ENCODE results near the gene MSLN. TPM values are rescaled to one million over a fixed set of nuclear protein-coding genes. Genes with fewer than 3 reads are reported as not detected.

Gene MSLN
- total and polyA plus RNA-seq, 2 of the 13 experiments (the other 11 are each of a cell fraction or from before 2014, with no cell fraction given): 2.0 to 2.3 TPM

DNA sequence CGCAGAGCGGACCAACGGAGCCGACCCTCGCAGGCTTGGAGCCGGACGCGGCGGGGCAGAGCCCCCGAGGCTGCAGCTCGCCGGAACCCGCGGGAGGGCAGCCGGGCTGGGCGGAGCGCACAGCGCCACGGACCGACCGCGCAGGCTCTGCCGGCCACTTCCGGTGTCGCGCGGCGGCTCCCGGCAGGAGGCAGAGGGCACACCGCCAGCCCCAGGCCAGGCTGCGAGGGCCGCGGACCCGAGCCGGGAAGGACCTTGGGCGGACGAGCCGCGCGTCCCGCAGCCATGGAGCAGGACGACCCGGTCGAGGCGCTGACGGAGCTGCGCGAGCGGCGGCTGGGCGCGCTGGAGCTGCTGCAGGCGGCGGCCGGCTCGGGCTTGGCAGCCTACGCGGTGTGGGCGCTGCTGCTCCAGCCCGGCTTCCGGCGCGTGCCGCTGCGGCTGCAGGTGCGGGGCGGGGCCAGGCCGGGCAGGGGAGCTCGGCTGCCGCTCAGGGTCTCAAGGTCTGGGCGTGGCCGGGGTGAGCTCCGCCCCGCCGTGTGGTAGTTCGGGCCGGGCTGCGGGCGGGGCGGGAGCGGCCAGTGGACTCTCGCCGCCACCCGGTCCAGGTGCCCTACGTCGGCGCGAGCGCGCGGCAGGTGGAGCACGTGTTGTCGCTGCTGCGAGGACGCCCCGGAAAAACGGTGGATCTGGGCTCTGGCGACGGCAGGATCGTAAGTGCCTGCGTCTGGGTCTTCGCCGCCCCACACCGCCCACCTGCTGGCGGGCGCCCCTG is 39.4 kb upstream of the MSLN start, which contains the start of gene ANTKMT (continued):
- TF ChIP-seq, protein P1, sequence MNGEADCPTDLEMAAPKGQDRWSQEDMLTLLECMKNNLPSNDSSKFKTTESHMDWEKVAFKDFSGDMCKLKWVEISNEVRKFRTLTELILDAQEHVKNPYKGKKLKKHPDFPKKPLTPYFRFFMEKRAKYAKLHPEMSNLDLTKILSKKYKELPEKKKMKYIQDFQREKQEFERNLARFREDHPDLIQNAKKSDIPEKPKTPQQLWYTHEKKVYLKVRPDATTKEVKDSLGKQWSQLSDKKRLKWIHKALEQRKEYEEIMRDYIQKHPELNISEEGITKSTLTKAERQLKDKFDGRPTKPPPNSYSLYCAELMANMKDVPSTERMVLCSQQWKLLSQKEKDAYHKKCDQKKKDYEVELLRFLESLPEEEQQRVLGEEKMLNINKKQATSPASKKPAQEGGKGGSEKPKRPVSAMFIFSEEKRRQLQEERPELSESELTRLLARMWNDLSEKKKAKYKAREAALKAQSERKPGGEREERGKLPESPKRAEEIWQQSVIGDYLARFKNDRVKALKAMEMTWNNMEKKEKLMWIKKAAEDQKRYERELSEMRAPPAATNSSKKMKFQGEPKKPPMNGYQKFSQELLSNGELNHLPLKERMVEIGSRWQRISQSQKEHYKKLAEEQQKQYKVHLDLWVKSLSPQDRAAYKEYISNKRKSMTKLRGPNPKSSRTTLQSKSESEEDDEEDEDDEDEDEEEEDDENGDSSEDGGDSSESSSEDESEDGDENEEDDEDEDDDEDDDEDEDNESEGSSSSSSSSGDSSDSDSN (CRISPR knock-in tag; IDR thresholded peaks at IDR 0.05): peak; percentile 88; the same call in 1 of the 2 replicates
- TF ChIP-seq THAP11 (CRISPR knock-in tag; IDR thresholded peaks at IDR 0.05) (peak; percentile 90), ZNF567 (CRISPR knock-in tag; IDR thresholded peaks at IDR 0.05; ENCODE audit: borderline replicate concordance) (0 out of 2 replicates have a peak, but pooled peaks have one; percentile 87), CCDC6 (CRISPR knock-in tag; IDR thresholded peaks at IDR 0.05) (peak; percentile 82), MAFK (conservative IDR thresholded peaks at IDR 0.05 in 1 of 2, IDR thresholded peaks at IDR 0.05 in 1 of 2; ENCODE audit: low read length in 2 of 2) (no peak), CHD2 (IDR thresholded peaks at IDR 0.05; ENCODE audit: low read depth, low read length) (no peak), POLR2AphosphoS2 (IDR thresholded peaks at IDR 0.05; ENCODE audit: low read depth, low read length) (no peak), IRX3 (CRISPR knock-in tag; IDR thresholded peaks at IDR 0.05; ENCODE audit: borderline replicate concordance, low read depth) (no peak; the same call in 1 of the 2 replicates), PPARG (CRISPR knock-in tag; conservative IDR thresholded peaks at IDR 0.05) (no peak)
- TF ChIP-seq, protein P2, sequence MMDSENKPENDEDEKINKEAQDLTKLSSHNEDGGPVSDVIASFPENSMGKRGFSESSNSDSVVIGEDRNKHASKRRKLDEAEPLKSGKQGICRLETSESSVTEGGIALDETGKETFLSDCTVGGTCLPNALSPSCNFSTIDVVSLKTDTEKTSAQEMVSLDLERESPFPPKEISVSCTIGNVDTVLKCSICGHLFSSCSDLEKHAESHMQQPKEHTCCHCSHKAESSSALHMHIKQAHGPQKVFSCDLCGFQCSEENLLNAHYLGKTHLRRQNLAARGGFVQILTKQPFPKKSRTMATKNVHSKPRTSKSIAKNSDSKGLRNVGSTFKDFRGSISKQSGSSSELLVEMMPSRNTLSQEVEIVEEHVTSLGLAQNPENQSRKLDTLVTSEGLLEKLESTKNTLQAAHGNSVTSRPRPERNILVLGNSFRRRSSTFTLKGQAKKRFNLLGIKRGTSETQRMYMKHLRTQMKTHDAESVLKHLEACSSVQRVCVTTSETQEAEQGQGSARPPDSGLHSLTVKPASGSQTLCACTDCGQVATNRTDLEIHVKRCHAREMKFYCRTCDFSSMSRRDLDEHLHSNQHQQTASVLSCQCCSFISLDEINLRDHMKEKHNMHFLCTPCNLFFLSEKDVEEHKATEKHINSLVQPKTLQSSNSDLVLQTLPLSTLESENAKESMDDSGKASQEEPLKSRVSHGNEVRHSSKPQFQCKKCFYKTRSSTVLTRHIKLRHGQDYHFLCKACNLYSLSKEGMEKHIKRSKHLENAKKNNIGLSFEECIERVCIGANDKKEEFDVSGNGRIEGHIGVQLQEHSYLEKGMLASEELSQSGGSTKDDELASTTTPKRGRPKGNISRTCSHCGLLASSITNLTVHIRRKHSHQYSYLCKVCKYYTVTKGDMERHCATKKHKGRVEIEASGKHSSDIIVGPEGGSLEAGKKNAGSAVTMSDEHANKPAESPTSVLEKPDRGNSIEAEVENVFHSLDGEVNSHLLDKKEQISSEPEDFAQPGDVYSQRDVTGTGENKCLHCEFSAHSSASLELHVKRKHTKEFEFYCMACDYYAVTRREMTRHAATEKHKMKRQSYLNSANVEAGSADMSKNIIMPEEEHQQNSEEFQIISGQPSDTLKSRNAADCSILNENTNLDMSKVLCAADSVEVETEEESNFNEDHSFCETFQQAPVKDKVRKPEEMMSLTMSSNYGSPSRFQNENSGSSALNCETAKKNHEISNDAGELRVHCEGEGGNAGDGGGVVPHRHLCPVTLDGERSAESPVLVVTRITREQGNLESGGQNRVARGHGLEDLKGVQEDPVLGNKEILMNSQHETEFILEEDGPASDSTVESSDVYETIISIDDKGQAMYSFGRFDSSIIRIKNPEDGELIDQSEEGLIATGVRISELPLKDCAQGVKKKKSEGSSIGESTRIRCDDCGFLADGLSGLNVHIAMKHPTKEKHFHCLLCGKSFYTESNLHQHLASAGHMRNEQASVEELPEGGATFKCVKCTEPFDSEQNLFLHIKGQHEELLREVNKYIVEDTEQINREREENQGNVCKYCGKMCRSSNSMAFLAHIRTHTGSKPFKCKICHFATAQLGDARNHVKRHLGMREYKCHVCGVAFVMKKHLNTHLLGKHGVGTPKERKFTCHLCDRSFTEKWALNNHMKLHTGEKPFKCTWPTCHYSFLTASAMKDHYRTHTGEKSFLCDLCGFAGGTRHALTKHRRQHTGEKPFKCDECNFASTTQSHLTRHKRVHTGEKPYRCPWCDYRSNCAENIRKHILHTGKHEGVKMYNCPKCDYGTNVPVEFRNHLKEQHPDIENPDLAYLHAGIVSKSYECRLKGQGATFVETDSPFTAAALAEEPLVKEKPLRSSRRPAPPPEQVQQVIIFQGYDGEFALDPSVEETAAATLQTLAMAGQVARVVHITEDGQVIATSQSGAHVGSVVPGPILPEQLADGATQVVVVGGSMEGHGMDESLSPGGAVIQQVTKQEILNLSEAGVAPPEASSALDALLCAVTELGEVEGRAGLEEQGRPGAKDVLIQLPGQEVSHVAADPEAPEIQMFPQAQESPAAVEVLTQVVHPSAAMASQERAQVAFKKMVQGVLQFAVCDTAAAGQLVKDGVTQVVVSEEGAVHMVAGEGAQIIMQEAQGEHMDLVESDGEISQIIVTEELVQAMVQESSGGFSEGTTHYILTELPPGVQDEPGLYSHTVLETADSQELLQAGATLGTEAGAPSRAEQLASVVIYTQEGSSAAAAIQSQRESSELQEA (CRISPR knock-in tag; IDR thresholded peaks at IDR 0.05; ENCODE audit: not compliant biosample characterization): peak; percentile 3
- TF ChIP-seq, protein P3, sequence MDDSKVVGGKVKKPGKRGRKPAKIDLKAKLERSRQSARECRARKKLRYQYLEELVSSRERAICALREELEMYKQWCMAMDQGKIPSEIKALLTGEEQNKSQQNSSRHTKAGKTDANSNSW (CRISPR knock-in tag; IDR thresholded peaks at IDR 0.05; ENCODE audit: borderline replicate concordance): no peak
- TF ChIP-seq, protein P4, sequence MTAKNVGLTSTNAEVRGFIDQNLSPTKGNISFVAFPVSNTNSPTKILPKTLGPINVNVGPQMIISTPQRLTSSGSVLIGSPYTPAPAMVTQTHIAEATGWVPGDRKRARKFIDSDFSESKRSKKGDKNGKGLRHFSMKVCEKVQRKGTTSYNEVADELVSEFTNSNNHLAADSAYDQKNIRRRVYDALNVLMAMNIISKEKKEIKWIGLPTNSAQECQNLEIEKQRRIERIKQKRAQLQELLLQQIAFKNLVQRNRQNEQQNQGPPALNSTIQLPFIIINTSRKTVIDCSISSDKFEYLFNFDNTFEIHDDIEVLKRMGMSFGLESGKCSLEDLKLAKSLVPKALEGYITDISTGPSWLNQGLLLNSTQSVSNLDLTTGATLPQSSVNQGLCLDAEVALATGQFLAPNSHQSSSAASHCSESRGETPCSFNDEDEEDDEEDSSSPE (CRISPR knock-in tag; IDR thresholded peaks at IDR 0.05): peak; percentile 63; the same call in 1 of the 2 replicates
- TF ChIP-seq, protein P5, sequence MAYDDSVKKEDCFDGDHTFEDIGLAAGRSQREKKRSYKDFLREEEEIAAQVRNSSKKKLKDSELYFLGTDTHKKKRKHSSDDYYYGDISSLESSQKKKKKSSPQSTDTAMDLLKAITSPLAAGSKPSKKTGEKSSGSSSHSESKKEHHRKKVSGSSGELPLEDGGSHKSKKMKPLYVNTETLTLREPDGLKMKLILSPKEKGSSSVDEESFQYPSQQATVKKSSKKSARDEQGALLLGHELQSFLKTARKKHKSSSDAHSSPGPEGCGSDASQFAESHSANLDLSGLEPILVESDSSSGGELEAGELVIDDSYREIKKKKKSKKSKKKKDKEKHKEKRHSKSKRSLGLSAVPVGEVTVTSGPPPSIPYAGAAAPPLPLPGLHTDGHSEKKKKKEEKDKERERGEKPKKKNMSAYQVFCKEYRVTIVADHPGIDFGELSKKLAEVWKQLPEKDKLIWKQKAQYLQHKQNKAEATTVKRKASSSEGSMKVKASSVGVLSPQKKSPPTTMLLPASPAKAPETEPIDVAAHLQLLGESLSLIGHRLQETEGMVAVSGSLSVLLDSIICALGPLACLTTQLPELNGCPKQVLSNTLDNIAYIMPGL (CRISPR knock-in tag; IDR thresholded peaks at IDR 0.05; ENCODE audit: borderline replicate concordance in 1 of 2, low read depth in 1 of 2): peak; percentile 66 to 76; a peak in 3 of 4 replicates

Measured in HepG2 (cell line).